ENCODE measurements around the gene SLC22A16. TPM values are rescaled to one million over a fixed set of nuclear protein-coding genes. Genes with fewer than 3 reads are reported as not detected.

The SLC22A16 gene
- total and polyA plus RNA-seq, 10 of the 15 experiments (the other 5 are each of a cell fraction or from before 2014, with no cell fraction given): not detected

DNA sequence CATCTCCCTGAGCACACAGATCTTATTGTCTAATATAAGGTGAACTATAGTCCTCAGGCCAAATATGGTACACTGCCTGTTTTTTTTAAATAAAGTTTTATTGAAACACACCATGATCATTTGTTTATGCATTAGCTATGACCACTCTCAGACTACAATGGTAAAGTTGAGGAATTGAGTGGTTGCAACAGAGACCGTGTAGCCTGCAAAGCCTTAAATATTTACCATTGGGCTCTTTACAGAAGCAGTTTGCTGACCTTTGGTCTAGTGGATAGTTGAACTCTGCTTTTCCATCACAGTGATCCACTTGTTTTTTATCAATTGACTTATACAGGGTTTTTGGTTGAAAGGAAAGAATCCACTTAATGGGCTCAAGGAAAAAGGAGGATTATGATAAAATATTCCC is 91.0 kb downstream of the SLC22A16 start:
- no peak overlapping the region for H3K4me3 ChIP-seq
- no peak for FAIRE-seq
- H3K27me3 ChIP-seq (replicated peaks in 1 of 2; ENCODE audit: control insufficient read depth in 2 of 2, insufficient read depth in 2 of 2, low read length in 1 of 2): no peaks in the 10 kb centered on the region
- H3K79me2 ChIP-seq (ENCODE audit: control insufficient read depth, insufficient read depth, low read length): no peaks in the 10 kb centered on the region
- WGBS (ENCODE audit: insufficient coverage, insufficient replicate concordance, low lambda C conversion rate, missing lambda C conversion rate): 33% methylated on average over 1 of the region's 1 CpG
- no peaks in the 10 kb centered on the region for H3K9me3 ChIP-seq (replicated peaks; ENCODE audit: control insufficient read depth, insufficient read depth, low read length)
- H2AFZ ChIP-seq (ENCODE audit: control insufficient read depth, low read depth, low read length): no peak overlapping the region
- SMC1A ChIA-PET (ENCODE audit: uncharacterized antibody, unreplicated experiment): interaction anchor here (0.7 to 1.2 kb wide), 4 partner anchors 9 to 778 kb away, joined by 3 to 4 read pairs (median 3); no protein-coding TSS in a partner anchor
- H3K27ac ChIP-seq (ENCODE audit: control insufficient read depth, insufficient read depth): no peak overlapping the region
- intact Hi-C loops (cut with micrococcal nuclease; ENCODE audit: unreplicated experiment): no loop called here
- no peaks in the 10 kb centered on the region for H3K36me3 ChIP-seq (ENCODE audit: control insufficient read depth in 2 of 2, insufficient read depth in 2 of 2, low read length in 1 of 2)
- H3K9ac ChIP-seq (ENCODE audit: control insufficient read depth, insufficient read depth, low read length): no peak overlapping the region
- RAD21 ChIA-PET (ENCODE audit: unreplicated experiment): interaction anchor here (2.1 kb wide), 1 partner anchor 346 kb away, joined by 6 read pairs; no protein-coding TSS in a partner anchor
- CTCF ChIA-PET: interaction anchor here (0.8 to 2.9 kb wide), 5 partner anchors 9 to 493 kb away, joined by 3 to 10 read pairs (median 4); no protein-coding TSS in a partner anchor
- TF ChIP-seq, protein P1, sequence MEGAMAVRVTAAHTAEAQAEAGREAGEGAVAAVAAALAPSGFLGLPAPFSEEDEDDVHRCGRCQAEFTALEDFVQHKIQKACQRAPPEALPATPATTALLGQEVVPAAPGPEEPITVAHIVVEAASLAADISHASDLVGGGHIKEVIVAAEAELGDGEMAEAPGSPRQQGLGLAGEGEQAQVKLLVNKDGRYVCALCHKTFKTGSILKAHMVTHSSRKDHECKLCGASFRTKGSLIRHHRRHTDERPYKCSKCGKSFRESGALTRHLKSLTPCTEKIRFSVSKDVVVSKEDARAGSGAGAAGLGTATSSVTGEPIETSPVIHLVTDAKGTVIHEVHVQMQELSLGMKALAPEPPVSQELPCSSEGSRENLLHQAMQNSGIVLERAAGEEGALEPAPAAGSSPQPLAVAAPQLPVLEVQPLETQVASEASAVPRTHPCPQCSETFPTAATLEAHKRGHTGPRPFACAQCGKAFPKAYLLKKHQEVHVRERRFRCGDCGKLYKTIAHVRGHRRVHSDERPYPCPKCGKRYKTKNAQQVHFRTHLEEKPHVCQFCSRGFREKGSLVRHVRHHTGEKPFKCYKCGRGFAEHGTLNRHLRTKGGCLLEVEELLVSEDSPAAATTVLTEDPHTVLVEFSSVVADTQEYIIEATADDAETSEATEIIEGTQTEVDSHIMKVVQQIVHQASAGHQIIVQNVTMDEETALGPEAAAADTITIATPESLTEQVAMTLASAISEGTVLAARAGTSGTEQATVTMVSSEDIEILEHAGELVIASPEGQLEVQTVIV (IDR thresholded peaks at IDR 0.05; ENCODE audit: borderline replicate concordance, partially characterized antibody): no peak
- TF ChIP-seq, protein P2, sequence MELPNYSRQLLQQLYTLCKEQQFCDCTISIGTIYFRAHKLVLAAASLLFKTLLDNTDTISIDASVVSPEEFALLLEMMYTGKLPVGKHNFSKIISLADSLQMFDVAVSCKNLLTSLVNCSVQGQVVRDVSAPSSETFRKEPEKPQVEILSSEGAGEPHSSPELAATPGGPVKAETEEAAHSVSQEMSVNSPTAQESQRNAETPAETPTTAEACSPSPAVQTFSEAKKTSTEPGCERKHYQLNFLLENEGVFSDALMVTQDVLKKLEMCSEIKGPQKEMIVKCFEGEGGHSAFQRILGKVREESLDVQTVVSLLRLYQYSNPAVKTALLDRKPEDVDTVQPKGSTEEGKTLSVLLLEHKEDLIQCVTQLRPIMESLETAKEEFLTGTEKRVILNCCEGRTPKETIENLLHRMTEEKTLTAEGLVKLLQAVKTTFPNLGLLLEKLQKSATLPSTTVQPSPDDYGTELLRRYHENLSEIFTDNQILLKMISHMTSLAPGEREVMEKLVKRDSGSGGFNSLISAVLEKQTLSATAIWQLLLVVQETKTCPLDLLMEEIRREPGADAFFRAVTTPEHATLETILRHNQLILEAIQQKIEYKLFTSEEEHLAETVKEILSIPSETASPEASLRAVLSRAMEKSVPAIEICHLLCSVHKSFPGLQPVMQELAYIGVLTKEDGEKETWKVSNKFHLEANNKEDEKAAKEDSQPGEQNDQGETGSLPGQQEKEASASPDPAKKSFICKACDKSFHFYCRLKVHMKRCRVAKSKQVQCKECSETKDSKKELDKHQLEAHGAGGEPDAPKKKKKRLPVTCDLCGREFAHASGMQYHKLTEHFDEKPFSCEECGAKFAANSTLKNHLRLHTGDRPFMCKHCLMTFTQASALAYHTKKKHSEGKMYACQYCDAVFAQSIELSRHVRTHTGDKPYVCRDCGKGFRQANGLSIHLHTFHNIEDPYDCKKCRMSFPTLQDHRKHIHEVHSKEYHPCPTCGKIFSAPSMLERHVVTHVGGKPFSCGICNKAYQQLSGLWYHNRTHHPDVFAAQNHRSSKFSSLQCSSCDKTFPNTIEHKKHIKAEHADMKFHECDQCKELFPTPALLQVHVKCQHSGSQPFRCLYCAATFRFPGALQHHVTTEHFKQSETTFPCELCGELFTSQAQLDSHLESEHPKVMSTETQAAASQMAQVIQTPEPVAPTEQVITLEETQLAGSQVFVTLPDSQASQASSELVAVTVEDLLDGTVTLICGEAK (IDR thresholded peaks at IDR 0.05; ENCODE audit: borderline replicate concordance): peak; percentile 57
- no peak for TF ChIP-seq MXI1 (IDR thresholded peaks at IDR 0.05; ENCODE audit: low read depth, low read length)
- TF ChIP-seq JUNB (IDR thresholded peaks at IDR 0.05): no peak
- TF ChIP-seq SRF (IDR thresholded peaks at IDR 0.05; ENCODE audit: low read depth in 2 of 2, low read length in 2 of 2): no peak
- no peak for TF ChIP-seq RAD51 (IDR thresholded peaks at IDR 0.05)
- TF ChIP-seq, protein P3, sequence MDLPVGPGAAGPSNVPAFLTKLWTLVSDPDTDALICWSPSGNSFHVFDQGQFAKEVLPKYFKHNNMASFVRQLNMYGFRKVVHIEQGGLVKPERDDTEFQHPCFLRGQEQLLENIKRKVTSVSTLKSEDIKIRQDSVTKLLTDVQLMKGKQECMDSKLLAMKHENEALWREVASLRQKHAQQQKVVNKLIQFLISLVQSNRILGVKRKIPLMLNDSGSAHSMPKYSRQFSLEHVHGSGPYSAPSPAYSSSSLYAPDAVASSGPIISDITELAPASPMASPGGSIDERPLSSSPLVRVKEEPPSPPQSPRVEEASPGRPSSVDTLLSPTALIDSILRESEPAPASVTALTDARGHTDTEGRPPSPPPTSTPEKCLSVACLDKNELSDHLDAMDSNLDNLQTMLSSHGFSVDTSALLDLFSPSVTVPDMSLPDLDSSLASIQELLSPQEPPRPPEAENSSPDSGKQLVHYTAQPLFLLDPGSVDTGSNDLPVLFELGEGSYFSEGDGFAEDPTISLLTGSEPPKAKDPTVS (IDR thresholded peaks at IDR 0.05; ENCODE audit: low read depth, low read length): no peak
- POLR2A ChIA-PET: no interaction called here
- no TSS peak for BruUV-seq (replicated peaks)
- in situ Hi-C loops (cut with MboI): loop anchor here (5.0 kb wide), 1 partner anchor 333 kb away; no protein-coding TSS in a partner anchor
- ATAC-seq: no peak
- H3K4me2 ChIP-seq (ENCODE audit: control insufficient read depth, insufficient read depth): no peak overlapping the region
- DNase-seq (ENCODE audit: low read depth, low spot score): no peak
- H3K4me1 ChIP-seq (ENCODE audit: control insufficient read depth, insufficient read depth, low read length): no peaks in the 10 kb centered on the region
- H4K20me1 ChIP-seq (ENCODE audit: control insufficient read depth, insufficient read depth): no peaks in the 10 kb centered on the region

Data from GM12878 (cell line).